Astrocyte (in vitro differentiated cells and primary cell): Measurements from ENCODE around the gene NTN1.

Experiments used
- CTCF ChIP-seq: IDR thresholded peaks from 2 replicates; pipeline ENCODE4 v1.5.1; 2011; ENCODE audit warnings: low read depth, mild to moderate bottlenecking, inconsistent platforms, low read length, moderate library complexity; ENCODE audit not compliant: insufficient read depth
- EZH2 ChIP-seq: IDR thresholded peaks from 2 replicates; pipeline ENCODE4 v1.6.1; 2012; ENCODE audit warnings: mild to moderate bottlenecking, low read length, inconsistent platforms; ENCODE audit not compliant: insufficient read depth

GRCh38 chr17:9221147-9221921 lies 200.0 kb downstream of the NTN1 start:
- TF ChIP-seq EZH2 (no peak), CTCF (no peak)
